ENCODE data around the gene DES. TPM values are rescaled to one million over a fixed set of nuclear protein-coding genes. Genes with fewer than 3 reads are reported as not detected.
"Not testable (repeated sequence)": the region's sequence is repeated elsewhere in the genome, so short reads cannot be mapped to it uniquely, and the experiment has no call there.

DES gene
- polyA plus RNA-seq (ENCODE audit: insufficient read length in 3 of 3): 1 to 10 TPM; 5.5 to 8.2 (median 6.0) TPM
- long read RNA-seq, donor 1, partial matches to known transcripts: 0 of 1 reads
- long read RNA-seq, donor 1, other reads (novel, unspliced or antisense): 0 of 1 reads
- long read RNA-seq, donor 2, transcript DES-201 (9 exons, 2,248 nt): major isoform, 5 of 5 reads
- long read RNA-seq, donor 2, partial matches to known transcripts: 0 of 5 reads
- long read RNA-seq, donor 2, other reads (novel, unspliced or antisense): 0 of 5 reads
- long read RNA-seq, donor 3, transcript DES-201 (9 exons, 2,248 nt): major isoform, 5 of 5 reads
- long read RNA-seq, donor 3, partial matches to known transcripts: 0 of 5 reads
- long read RNA-seq, donor 3, other reads (novel, unspliced or antisense): 0 of 5 reads
- long read RNA-seq, donor 4: 0 reads
- long read RNA-seq, donor 5, partial matches to known transcripts: 0 of 3 reads
- long read RNA-seq, donor 5, other reads (novel, unspliced or antisense): 0 of 3 reads
- long read RNA-seq, donor 6, partial matches to known transcripts: 0 of 2 reads
- long read RNA-seq, donor 6, other reads (novel, unspliced or antisense): 0 of 2 reads
- long read RNA-seq, donor 7, partial matches to known transcripts: 0 of 4 reads
- long read RNA-seq, donor 7, other reads (novel, unspliced or antisense): 0 of 4 reads
- long read RNA-seq, donor 8, partial matches to known transcripts: 0 of 1 reads
- long read RNA-seq, donor 8, other reads (novel, unspliced or antisense): 0 of 1 reads
- long read RNA-seq, donor 9, transcript DES-201 (9 exons, 2,248 nt): major isoform, 6 of 6 reads
- long read RNA-seq, donor 9, partial matches to known transcripts: 0 of 6 reads
- long read RNA-seq, donor 9, other reads (novel, unspliced or antisense): 0 of 6 reads
- long read RNA-seq, donor 10, transcript DES-201 (9 exons, 2,248 nt): major isoform, 5 of 5 reads
- long read RNA-seq, donor 10, partial matches to known transcripts: 0 of 5 reads
- long read RNA-seq, donor 10, other reads (novel, unspliced or antisense): 0 of 5 reads
- long read RNA-seq, donor 11, partial matches to known transcripts: 0 of 2 reads
- long read RNA-seq, donor 11, other reads (novel, unspliced or antisense): 0 of 2 reads
- long read RNA-seq, donor 12, partial matches to known transcripts: 0 of 4 reads
- long read RNA-seq, donor 12, other reads (novel, unspliced or antisense): 0 of 4 reads
- long read RNA-seq, donor 13: 0 reads
- long read RNA-seq, donor 14: 0 reads
- long read RNA-seq, donor 15, transcript DES-201 (9 exons, 2,248 nt): major isoform, 212 of 301 reads
- long read RNA-seq, donor 15, transcript DES-203 (2 exons, 462 nt): minor isoform, 13 of 301 reads
- long read RNA-seq, donor 15, partial matches to known transcripts: 71 of 301 reads
- long read RNA-seq, donor 15, other reads (novel, unspliced or antisense): 5 of 301 reads
- long read RNA-seq, donor 16, transcript DES-201 (9 exons, 2,248 nt): major isoform, 5 of 6 reads
- long read RNA-seq, donor 16, partial matches to known transcripts: 0 of 6 reads
- long read RNA-seq, donor 16, other reads (novel, unspliced or antisense): 0 of 6 reads

GRCh38 chr2:219418155-219419011 lies at the start of gene DES:
Gene DES (plus strand): TSS chr2:219418377. CDS start chr2:219418463, 86 bp downstream.
- DNase-seq: no peak

GRCh38 chr2:219368690-219369191 lies 49.4 kb upstream of the DES start:
- DNase-seq: peak; percentile 31

GRCh38 chr2:219369447-219369861 lies 48.7 kb upstream of the DES start:
- DNase-seq: no peak

GRCh38 chr2:219378163-219378851 lies 39.9 kb upstream of the DES start:
- DNase-seq: no peak

GRCh38 chr2:219380926-219381325 lies 37.3 kb upstream of the DES start:
- no peak for DNase-seq

GRCh38 chr2:219381448-219381847 lies 36.7 kb upstream of the DES start:
- DNase-seq: no peak

- DNase-seq: no peak
Observed at GRCh38 chr2:219384083-219384713, 34.0 kb upstream of the DES start.

- no peak for DNase-seq
Observed at GRCh38 chr2:219384859-219385258, 33.3 kb upstream of the DES start.

GRCh38 chr2:219385958-219386520 lies 32.1 kb upstream of the DES start:
- no peak for DNase-seq

GRCh38 chr2:219386532-219387280 lies 31.5 kb upstream of the DES start:
- DNase-seq: peak; percentile 11

- peak; percentile 86 for DNase-seq
Observed at GRCh38 chr2:219387306-219388120, 30.7 kb upstream of the DES start, which contains the start of gene DNPEP. Gene DNPEP (minus strand): TSS chr2:219387912. CDS start chr2:219387794, 118 bp downstream.

- DNase-seq: peak; percentile 93
Observed at GRCh38 chr2:219388121-219388906, 29.9 kb upstream of the DES start.

- no peak for DNase-seq
Observed at GRCh38 chr2:219388907-219389156, 29.3 kb upstream of the DES start.

- no peak for DNase-seq
Observed at GRCh38 chr2:219392754-219393153, 25.4 kb upstream of the DES start.

GRCh38 chr2:219395056-219395455 lies 23.1 kb upstream of the DES start:
- DNase-seq: not testable (repeated sequence)

- no peak for DNase-seq
Observed at GRCh38 chr2:219395609-219396008, 22.6 kb upstream of the DES start.
